Activated CD8-positive, alpha-beta memory T cell treated with anti-CD3 and anti-CD28 coated beads for 4 hours (primary cell): ENCODE data around the gene LGALS9.
"Not testable (repeated sequence)": the region's sequence is repeated elsewhere in the genome, so short reads cannot be mapped to it uniquely, and the experiment has no call there.

Source experiments
- DNase-seq, 2 donors: peaks; one replicate each; pipeline ENCODE4 v3.0.0-alpha.2; 2020; ENCODE audit warnings: low read depth in 2 of 2

The LGALS9 gene

DNA sequence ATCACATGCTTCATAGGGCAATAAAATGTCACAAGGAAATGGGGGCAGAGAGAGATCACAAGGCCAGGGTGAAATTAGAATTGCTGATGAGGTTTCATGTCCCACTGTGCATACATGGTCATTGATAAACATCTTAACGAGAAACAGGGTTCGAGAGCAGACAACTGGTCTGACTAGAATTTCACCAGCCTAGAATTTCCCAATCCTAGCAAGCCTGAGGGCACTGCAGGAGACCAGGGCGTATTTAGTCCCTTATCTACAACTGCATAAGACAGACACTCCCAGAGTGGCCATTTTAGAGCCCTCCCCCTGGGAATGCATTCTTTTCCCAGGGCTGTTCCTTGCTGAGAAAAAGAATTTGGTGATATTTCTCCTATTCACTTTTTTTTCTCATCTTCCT is 55.3 kb downstream of the LGALS9 start:
- not testable (repeated sequence) for DNase-seq

GRCh38 chr17:27690882-27691281 is 59.9 kb downstream of the LGALS9 start:
- DNase-seq: no peak

DNA sequence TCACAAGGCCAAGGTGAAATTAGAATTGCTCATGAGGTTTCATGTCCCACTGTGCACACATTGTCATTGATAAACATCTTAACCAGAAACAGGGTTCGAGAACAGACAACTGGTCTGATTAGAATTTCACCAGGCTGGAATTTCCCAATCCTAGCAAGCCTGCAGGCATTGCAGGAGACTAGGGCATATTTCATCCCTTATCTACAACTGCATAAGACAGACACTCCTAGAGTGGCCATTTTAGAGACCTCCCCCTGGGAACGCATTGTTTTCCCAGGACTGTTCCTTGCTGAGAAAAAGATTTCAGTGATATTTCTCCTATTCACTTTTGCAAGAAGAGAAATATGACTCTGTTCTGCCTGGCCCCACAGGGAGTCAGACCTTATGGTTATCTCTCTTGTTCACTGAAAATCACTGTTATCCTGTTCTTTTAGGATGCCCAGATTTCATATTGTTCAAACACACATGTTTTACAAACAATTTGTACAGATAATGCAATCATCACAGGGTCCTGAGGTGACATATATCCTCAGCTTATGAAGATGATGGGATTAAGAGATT is 64.3 kb downstream of the LGALS9 start:
- not testable (repeated sequence) for DNase-seq
